GM19455 (cell line): ENCODE data around the gene ACSL1.
"Not testable (repeated sequence)": the region's sequence is repeated elsewhere in the genome, so short reads cannot be mapped to it uniquely, and the experiment has no call there.

ENCODE experiments used
- ATAC-seq: cut with Tn5 transposase; IDR thresholded peaks from one replicate; pipeline ENCODE4 v1.9.1; 2021; ENCODE audit not compliant: unreplicated experiment

ACSL1 gene

DNA sequence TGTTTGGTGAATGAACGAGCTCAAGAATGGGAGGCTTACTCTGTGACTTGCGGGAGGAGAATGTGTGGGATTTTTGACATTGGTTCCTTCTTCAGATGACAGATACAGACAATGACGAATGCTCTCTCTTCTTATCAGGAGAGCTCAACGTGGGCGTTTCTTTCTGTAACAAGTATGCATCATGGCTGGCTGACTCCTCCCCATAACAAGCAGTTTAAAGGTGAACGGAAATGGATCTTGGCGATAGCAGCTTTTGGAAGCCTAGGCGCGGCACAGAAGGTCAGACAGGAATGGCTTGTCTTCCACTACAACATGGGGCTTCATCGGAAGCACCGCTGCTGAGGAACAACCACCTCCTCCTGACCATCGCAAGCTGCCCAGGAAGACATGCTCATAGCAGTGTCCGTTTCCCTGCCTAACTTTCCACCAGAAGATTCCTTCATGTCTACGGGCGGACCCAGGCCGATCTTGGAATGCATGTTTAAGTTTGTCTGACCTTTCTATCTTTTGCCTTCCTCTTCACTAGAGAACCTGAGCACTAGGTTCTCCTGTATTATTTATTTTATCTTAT, 18.3 kb upstream of the ACSL1 start:
- no peak for ATAC-seq

DNA sequence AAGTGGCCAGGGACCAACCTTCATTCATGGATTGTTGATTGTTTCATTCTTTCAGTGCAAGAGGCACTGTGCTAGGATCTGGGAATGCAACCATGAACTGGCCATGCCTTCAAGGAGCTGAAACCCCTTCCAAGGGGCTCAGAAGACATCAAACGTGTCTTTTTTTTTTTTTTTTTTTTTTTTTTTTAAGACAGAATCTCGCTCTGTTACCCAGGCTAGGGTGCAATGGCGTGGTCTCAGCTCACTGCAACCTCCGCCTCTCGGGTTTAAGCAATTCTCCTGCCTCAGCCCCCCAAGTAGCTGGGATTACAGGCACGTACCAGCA, 13.3 kb upstream of the ACSL1 start:
- ATAC-seq: not testable (repeated sequence)

DNA sequence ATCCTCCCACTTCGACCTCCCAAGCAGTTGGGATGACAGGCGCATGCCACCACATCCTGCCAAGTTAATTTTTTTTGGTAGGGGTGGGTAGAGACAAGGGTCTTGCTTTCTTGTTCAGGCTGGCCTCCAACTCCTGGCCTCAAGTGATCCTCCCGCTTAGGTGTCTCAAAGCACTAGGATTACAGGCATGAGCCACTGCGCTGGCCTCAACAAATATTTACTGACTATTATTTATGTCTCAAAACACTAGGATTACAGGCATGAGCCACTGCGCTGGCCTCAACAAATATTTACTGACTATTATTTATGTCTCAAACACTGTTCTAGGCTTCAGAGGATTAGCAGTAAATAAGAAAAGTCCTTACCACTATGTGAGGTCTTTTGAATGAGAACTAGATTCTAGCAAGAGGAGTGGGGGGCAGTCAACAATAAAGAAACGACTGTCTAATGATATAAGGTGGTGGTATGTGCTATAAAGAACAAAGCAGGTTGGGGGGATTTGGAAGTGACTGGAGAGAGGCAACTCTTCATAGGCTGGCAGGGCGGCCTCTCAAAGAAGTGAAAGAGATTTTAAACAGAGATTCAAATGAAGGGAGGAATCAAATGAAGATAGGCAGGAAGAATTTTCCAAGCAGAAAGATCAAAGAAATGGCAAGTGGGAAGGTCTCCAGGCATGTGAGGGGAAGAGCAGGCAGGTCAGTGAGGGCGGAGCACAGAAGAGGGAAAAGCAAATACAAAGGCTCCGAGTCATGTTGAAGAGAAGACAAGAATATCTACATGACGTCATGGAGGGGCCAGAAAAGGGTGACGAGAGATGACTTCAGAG, 12.7 kb upstream of the ACSL1 start:
- no peak for ATAC-seq

DNA sequence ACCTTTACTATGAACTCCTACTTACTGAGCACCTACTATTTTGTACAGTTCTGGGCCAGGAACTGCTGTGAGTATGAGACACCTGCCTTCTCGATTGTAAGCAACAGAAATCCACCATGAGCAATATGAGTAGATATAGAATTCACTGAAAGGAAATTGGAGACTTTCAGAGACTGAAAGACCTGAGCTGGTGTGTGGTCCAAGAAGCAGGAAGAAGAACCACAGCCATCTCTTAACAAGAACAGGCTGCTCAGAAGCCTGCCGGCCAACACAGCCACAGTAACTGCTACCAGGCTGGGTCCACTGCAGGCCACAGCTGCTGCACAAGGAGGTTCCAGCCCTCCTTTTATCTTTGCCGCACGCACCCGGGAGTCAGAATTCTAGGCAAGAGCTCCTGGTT, 10.8 kb upstream of the ACSL1 start:
- no peak for ATAC-seq

DNA sequence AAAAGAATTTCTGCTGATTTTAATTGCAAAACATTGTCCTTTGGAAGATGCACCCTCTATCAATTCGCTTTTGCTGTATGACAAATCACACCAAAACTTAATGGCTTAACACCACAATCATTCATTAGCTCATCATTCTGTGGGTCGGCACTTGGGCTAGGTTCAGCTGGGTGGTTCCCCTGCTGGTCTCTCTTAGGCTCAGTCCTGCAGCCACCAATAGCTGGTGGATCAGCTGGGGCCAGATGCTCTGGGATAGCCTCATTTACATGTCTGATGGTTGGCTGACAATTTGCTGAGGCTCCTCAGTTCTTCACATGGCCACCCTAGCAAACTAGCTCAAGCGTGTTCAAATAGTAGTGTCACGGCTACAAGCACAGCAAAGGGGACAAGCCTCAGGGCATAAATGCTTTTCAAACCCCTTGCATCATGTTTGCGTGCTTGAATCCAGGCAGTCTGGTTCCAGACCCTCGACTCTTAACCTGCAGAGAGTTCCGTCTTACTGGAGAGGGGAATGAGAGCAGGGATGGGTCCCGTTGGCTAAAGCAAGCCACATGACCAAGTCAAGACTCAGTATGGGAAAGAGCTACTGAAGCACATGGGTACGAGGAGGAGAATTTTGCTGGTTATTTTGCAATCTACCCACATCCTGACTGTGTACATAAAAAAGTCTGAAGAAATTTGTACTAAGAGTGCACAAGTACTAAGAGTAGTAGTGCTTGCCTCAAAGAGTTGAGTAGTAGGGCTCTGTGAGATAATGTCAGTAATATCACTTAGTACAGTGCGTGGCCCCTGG, 7.5 kb upstream of the ACSL1 start:
- ATAC-seq: no peak

DNA sequence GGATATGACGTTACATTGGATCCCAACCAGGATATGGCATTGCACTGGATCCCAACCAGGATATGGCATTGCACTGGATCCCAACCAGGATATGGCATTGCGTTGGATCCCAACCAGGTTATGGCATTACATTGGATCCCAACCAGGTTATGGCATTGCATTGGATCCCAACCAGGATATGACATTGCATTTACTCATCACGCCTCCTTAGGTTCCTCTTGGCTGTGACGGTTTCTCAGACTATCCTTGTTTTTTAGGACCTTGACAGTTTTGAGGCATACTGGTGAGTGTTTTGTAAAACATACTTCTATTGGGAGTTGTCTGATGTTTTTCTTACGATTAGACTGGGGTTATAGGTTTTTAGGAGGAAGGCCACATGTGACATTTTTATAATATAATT, 5.4 kb upstream of the ACSL1 start:
- ATAC-seq: no peak

DNA sequence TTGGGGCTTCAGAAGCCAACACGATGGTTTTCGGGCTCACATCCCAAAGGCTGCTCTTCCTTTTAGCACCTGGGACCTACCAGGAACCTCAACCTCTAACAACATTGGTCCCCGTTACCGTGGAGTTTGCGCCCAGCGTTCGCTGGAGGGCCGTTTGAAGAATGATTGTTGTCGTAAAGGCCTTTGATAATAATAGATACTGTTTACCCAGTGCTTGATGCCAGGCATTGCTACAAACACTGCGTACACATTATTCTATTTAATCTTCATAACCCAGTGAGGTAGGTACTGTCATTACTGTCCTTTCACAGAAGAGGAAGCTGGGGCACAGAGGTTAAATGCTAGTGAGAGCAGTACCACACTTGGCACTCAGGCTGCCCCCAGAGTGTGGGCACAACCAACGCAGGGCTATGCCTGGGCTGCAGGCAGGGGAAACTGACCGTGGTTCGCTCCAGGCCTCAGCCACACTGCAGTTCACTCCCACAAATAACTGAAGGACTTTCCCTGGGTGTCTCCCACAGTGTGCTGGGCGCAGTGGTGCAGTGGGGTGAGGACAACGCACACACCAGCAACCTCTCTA, 1.0 kb upstream of the ACSL1 start:
- peak; percentile 8 for ATAC-seq

DNA sequence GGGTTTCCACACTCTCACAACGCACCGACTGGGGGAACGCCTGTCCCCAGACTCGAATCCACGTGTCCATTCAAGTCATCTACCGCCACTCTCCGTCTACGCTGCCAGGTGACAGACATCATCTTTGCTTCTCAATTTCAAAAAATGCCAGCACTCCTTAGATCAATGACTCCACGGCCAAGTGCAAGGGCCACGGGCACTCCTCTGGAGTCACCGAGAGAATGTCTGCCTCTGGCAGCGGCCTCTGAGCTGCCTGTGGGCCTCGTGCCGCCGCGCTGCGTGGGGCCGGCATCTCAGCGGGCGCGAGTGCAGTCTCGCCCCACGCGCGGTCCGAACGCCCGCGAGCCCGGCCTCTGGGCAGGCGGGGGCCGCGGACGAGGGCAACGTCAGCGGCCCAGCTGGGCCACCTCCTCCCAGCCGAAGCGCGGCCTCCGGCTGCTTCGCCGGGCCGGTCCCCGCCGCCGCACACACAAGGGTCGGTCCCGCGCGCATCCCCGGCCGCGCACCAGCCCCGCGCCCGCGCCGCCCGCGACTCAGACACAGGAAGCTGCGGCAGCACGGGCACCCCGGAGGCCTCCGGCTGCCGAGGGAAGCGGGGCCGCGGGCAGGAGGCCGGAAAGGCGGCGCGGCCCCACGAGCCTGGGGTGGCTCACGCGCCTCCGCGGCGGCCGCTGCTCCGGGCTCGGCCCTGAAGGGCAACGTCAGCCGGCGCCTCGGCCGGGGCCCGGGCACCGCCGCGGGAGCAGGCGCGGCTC, 450 bp downstream of the ACSL1 start:
- ATAC-seq: peak; percentile 32

DNA sequence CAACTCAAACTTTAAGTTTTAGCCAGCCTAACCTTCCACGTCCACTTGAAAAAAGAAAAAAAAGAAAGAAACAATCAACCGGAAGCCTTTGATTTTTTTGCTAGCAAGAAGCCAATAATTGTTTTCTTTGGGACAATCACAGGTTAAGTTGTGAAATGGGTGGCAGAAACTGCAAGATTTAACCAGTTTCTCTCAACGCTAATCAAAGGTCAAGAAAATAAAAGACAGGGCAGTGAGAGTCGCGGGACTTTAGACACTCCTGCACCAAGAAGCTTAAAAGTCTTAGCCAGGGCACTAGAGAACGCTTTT, 1.0 kb downstream of the ACSL1 start:
- no peak for ATAC-seq

DNA sequence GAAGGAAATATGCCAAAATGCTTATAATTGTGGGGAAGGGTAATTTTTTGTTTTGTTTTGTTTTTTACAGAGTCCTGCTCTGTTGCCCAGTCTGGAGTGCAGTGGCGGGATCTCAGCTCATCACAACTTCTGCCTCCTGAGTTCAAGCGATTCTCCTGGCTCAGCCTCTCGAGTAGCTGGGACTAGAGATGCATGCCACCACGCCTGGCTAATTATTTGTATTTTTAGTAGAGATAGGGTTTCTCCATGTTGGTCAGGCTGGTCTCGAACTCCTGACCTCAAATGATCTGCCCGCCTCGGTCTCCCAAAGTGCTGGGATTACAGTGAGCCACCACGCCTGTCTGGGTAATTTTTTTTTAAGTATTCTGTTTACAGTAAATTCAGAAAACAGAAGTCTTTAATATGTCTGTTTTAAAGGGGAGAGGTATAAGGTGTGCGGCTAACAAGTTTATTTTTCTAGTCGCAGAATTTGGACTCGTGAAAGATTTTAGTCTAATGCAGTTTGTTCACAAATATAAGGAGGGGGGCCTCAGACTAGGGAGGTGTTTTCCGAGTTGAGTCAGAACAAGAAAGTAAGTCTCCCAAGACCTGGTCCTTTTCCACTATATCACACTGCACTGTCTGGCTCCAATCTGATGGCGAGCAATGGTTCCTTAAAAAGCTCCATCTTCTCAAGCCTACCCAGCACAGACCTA, 1.5 kb downstream of the ACSL1 start:
- ATAC-seq: no peak

DNA sequence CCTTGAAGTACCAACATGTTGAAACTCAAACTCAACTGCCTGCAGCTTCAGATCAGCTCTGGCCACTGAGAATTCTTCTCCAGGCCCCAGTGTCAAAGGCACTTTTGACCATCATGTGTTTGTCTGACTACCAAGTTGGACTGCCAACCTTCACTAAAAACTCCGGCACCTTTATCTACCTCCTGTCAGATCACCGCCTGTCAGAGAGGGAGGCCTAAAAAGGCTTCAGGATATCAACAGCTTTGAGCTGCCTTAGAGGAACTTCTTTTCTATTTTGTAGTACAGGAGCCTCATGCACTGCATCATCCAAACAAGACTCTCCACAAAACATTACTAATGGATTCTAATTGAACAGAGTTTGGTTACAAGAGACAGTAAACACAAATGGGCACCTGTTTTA, 2.8 kb downstream of the ACSL1 start:
- no peak for ATAC-seq

DNA sequence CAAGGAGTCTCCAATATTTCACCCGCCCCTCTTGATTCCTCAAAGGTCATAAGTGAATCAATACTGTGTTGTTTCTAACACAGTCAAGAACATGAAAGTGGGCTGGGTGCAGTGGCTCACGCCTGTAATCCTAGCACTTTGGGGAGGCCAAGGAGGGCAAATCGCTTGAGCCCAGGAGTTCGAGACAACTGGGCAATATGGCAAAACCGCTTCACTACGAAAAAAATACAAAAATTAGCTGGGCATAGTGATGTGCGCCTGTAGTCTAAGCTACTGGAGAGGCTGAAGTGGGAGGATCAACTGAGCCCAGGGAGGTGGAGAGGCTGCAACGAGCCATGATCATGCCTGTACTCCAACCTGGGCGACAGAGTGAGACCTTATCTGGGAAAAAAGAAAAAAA, 3.4 kb downstream of the ACSL1 start:
- no peak for ATAC-seq

DNA sequence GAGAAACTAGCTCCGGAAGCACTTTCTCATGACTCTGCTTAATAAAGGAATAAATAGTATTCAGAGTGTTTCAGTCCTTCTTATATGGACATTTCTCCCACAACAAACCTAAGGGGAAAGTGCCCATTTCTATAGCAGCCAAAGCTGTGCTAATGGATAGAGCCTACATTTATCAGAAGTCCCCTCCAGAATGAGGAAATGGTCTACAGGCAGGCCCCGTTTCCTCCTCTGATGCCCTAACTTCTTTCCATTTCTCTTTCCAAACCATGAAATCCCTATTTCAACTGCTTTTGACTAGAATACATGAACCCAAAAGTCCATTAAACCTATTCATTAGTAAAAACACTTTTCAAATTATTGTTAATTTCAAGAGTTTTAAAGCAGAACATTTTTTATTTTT, 4.5 kb downstream of the ACSL1 start:
- no peak for ATAC-seq

DNA sequence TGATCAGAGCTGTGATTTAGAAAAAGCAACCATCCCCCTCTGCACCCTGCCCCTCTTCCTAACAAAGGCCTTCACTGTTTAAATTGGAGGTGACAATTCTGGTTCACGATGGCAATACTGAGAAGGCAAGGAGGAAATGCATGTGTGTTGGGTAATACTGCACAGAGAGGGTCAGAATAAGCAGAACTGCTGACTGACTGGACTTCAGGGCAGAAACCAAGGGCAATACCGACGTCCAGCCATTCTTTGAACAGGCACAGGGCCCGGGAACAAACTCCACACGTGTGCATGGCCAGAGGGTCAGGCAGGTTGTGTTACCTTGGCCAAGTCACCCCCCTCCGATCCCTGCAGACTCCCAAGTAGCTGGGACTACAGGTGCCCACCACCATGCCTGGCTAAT, 6.0 kb downstream of the ACSL1 start:
- no peak for ATAC-seq

DNA sequence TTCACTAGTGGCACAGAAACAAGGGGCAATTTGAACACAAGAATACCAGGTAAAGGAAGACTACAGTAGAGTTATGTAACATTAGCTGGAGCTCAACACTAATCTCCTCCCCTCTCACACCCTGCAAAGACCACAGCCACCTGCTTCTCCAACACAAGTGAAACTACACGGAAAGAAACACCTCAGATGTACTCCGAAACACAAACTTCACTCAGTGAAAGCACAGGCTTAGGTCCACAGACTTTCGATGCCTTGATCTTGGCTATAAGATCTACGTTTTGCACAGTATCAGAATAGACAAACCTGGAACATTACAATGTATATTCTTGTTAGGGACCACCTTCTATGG, 7.6 kb downstream of the ACSL1 start:
- ATAC-seq: peak; percentile 44

DNA sequence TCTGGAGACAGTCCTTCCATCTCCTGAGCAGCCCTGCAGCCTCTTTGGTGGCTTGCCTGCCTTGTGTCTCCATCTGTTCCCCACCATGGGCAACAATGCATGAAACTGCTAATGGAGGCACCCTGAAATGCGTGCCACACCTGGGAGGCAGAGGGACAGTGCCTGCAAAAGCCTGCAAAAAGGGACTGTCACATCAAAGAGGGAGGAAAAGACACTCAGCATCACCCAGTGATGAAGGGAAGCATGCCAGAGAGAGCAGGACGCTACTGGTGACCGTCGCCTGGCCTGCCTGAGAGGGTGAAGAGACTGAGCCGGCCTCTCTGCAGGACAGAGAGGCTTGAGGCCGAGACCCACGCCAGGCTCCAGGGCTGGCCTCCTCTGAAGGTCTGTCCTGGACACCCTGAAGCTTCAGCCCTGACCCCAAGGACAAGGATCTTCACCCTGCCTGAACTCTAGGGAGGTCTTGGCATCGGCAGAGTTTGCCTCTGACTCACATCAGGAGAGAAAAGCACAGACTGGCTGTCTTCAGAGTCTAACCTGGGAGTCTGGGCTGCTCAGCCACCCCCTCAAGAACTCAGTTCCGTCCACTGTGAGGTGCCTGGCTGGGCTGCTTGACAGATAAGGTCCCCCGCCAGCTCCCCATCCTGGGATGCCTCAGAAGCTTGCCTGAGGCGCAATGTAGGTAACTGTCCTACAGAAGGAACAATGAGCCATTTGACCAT, 8.1 kb downstream of the ACSL1 start:
- no peak for ATAC-seq

DNA sequence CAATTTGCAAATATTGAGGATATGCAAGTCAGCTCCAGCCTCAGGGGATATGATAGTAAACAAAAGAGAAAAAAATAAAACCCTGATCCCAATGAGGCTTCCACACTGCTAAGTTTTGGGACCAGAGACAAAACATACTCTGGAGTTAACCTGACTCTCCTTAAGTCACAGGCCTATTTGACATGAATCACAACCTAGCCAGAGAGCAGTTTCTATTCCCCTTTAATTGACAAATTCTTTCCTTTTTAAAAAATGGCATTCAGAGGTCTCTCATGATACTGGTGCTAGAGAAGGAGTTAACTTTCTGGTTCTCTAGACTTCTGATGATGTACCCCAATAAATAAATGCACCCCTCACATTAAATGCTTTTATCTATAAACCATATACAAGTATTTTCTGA, 8.8 kb downstream of the ACSL1 start:
- no peak for ATAC-seq

DNA sequence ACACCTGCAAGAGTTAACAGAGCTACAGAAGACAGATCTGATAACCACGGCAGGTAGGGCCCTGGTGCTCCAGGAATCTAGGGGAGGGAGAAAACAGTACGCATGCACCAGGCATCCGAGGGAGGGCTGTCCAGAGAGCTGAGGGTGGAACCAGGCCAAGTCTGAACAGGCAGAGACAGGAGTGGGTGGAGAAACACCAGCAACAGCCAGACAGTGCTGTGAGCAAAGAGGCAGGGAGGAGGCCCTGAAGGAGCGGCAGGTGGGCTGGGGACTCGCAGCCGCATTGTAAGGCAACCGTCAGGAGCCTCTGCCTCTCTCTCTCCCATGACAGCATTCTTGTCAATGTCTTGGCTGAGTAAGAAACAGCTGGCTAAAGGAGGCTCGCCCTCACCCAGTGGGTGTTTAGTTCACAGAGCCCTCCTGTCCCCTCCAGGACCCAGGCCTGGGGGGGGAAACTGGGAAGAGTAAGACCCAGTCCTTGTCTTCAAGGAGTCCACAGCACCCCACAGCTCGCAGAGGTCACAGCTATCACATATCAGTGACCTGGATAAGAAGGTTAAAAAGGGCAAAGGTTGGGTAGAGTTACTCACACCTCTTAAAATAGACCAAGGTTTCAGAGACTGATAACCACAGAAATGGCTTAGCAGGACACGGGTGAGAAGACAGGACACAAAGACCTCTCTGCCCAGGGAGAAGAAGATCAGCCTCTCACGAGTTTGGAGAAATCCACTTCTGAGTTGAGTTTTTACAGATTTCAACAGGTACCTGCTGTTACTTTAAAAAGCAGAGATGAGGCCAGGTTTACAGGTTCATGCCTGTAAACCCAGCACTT, 10.5 kb downstream of the ACSL1 start:
- peak; percentile 80 for ATAC-seq

DNA sequence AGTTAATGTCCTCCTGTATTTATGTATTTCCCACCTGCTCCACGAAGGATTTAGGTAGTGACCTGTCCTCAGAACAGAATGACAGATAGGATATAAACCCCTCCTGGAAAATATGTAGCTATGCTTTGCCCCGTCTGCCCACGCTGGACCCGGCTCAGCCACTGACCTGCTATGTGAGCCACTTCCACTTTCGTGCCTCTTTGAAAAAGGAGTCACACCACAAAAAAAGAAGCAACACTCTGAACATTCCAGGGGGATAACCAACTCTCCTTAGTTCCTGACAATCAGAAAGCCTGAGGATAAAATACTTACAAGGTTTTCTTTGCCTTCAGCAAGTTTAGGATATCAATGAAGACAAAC, 11.1 kb downstream of the ACSL1 start:
- ATAC-seq: no peak
